Activated CD4-positive, CD25-positive, alpha-beta regulatory T cell treated with anti-CD3 and anti-CD28 coated beads, Interleukin-2, amount 50 U/mL, for 16 hours (primary cell): ENCODE results near the gene PLCE1.
"Not testable (repeated sequence)": the region's sequence is repeated elsewhere in the genome, so short reads cannot be mapped to it uniquely, and the experiment has no call there.

Experiments
- DNase-seq: peaks from one replicate; pipeline ENCODE4 v3.0.0-alpha.2; 2020; ENCODE audit warnings: low read depth, low spot score

Gene PLCE1

GRCh38 chr10:93993782-93994437 is at the start of gene PLCE1:
Gene PLCE1, plus strand, starts transcription at chr10:93993931. Its CDS starts 37,116 bp downstream, at chr10:94031047.
- no peak for DNase-seq

GRCh38 chr10:93945819-93946218 is 47.9 kb upstream of the PLCE1 start:
- no peak for DNase-seq

- no peak for DNase-seq
Observed at GRCh38 chr10:93947055-93947454, 46.7 kb upstream of the PLCE1 start.

- DNase-seq, result no peak
Observed at GRCh38 chr10:93947524-93947923, 46.2 kb upstream of the PLCE1 start.

- DNase-seq, result no peak
Observed at GRCh38 chr10:93951905-93952304, 41.8 kb upstream of the PLCE1 start.

- no peak for DNase-seq
Observed at GRCh38 chr10:93954299-93954698, 39.4 kb upstream of the PLCE1 start.

- DNase-seq, result no peak
Observed at GRCh38 chr10:93954726-93955363, 38.9 kb upstream of the PLCE1 start.

GRCh38 chr10:93958834-93959233 is 34.9 kb upstream of the PLCE1 start:
- no peak for DNase-seq

- DNase-seq, result not testable (repeated sequence)
Observed at GRCh38 chr10:93960988-93961387, 32.7 kb upstream of the PLCE1 start.

- no peak for DNase-seq
Observed at GRCh38 chr10:93962973-93963372, 30.8 kb upstream of the PLCE1 start.

GRCh38 chr10:93963434-93963833 is 30.3 kb upstream of the PLCE1 start:
- DNase-seq, result no peak

GRCh38 chr10:93965911-93966310 is 27.8 kb upstream of the PLCE1 start:
- no peak for DNase-seq

- no peak for DNase-seq
Observed at GRCh38 chr10:93967756-93968155, 26.0 kb upstream of the PLCE1 start.

GRCh38 chr10:93968540-93968945 is 25.2 kb upstream of the PLCE1 start:
- DNase-seq, result no peak

GRCh38 chr10:93970433-93971010 is 23.2 kb upstream of the PLCE1 start:
- not testable (repeated sequence) for DNase-seq

GRCh38 chr10:93973748-93974445 is 19.8 kb upstream of the PLCE1 start:
- no peak for DNase-seq

GRCh38 chr10:93977442-93977841 is 16.3 kb upstream of the PLCE1 start:
- no peak for DNase-seq

- no peak for DNase-seq
Observed at GRCh38 chr10:93980486-93980885, 13.2 kb upstream of the PLCE1 start.

GRCh38 chr10:93991114-93991513 is 2.6 kb upstream of the PLCE1 start:
- DNase-seq, result no peak

GRCh38 chr10:93991596-93992284 is 2.0 kb upstream of the PLCE1 start:
- DNase-seq, result no peak

GRCh38 chr10:93992400-93993030 is 1.2 kb upstream of the PLCE1 start:
- DNase-seq, result no peak
